Ureter (tissue), 1 donor: Measurements from ENCODE around the gene RRAGA. TPM values are rescaled to one million over a fixed set of nuclear protein-coding genes. Genes with fewer than 3 reads are reported as not detected.
"Not testable (repeated sequence)": the region's sequence is repeated elsewhere in the genome, so short reads cannot be mapped to it uniquely, and the experiment has no call there.

Source experiments
- DNase-seq: peaks from one replicate; pipeline ENCODE4 v3.0.0-alpha.2; 2020; ENCODE audit warnings: low spot score
- total RNA-seq: library from RNA; stranded (reverse); gene quantifications from one replicate; pipeline ENCODE4 v1.2.4, GENCODE V29; 2023
- donor health status: DM: yes; HTN: yes; CAD: no.

Gene RRAGA
- total RNA-seq, 1 donor from 2014 or later, result 90.4 TPM

DNA sequence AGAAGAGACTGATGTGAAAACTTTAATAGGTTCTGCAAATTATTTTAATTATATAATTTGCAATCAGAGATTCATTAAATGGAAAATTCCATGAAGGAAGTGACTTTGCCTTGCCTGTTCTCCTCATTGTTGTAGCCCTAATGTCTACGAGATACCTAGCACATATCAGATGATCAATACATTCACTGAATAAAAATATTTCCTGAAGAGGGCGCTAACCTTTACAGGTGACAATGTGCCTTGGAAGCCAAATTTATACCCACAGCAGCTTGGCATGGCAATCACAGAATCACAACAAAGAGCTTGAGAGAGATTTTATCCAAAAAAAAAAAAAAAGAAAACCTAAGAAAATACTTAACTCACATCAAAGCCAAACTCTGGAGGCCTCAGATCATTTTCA is 36.1 kb downstream of the RRAGA start:
- DNase-seq, result no peak

DNA sequence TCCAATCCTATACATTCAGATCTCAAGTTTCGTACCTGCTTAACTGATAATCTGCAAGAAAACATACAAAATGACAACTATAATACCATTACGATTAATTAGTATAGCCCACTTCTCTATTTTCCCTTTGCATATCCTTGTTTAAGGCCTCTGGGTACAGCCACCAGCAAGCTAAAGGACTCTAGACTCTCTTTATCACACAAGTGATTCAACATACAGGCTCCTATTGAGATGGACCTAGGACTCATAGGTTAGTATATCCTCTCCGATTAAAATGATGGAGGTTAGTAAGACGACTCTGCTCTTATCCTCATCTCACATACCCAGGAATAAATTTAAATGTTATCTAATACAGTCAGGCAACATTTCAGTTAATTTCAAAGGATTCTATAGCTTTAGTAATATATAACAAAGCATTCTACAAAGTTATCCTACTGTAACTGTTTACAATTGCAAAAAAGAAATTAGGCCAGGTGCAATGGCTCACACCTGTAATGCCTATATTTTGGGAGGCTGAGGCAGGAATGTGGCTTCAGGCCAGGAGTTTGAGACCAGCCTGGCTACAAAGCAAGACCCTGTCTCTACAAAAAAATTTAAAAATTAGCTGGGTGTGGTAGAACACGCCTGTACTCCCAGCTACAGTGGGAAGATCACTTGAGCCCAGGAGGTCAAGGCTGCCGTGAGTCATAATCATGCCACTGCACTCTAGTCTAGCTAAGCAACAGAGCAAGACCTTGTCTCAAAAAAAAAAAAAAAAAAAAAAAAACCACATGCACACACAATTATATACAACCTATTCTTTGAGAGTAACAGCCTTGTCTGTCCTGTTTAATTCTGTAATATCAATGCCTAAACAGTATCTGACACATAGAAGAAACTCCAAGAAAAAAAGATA is 38.1 kb downstream of the RRAGA start:
- DNase-seq, result no peak

- not testable (repeated sequence) for DNase-seq
These were observed 48.2 kb downstream of the RRAGA start for GRCh38 chr9:19097431-19097830.

Other genes starting within 250 kb of the RRAGA start
- 0.57 TPM for gene SAXO1, start 16.2 kb upstream of the RRAGA start, total RNA-seq
- 13.1 TPM for gene HAUS6, start 53.5 kb downstream of the RRAGA start, total RNA-seq
- 69.4 TPM for gene PLIN2, start 78.1 kb downstream of the RRAGA start, total RNA-seq
- 110 TPM for gene DENND4C, start 181.3 kb downstream of the RRAGA start, total RNA-seq